GM12878 (cell line): Measurements from ENCODE around the gene SLC3A2. TPM values are rescaled to one million over a fixed set of nuclear protein-coding genes. Genes with fewer than 3 reads are reported as not detected.
A peak's percentile ranks its signal among the peaks of the same experiment; 100 is the strongest.

Source experiments
- BCL11A ChIP-seq: IDR thresholded peaks from 2 replicates; pipeline ENCODE4 v1.6.1; 2011; ENCODE audit warnings: low read depth, low read length
- ELK1 ChIP-seq: IDR thresholded peaks from 2 replicates; pipeline ENCODE4 v1.6.1; 2012; ENCODE audit warnings: low read depth, low read length, improper control_type of control experiment
- HSF1 ChIP-seq: fragments of 150-350 bp; IDR thresholded peaks from 2 replicates; pipeline ENCODE4 v1.6.1; 2014; ENCODE audit warnings: mild to moderate bottlenecking, low read depth, low read length
- KLF5 ChIP-seq: fragments of 450-650 bp; IDR thresholded peaks from 2 replicates; pipeline ENCODE4 v1.6.1; 2014; ENCODE audit warnings: mild to moderate bottlenecking; ENCODE audit not compliant: partially characterized antibody
- MTA2 ChIP-seq: fragments of 450-650 bp; IDR thresholded peaks from 2 replicates; pipeline ENCODE4 v1.6.1; 2016; ENCODE audit warnings: low read depth, mild to moderate bottlenecking, moderate library complexity
- NRF1 ChIP-seq: conservative IDR thresholded peaks from 2 replicates; pipeline ENCODE4 v1.6.1; 2011; ENCODE audit warnings: mild to moderate bottlenecking, low read depth, low read length, improper control_type of control experiment
- RAD21 ChIP-seq: IDR thresholded peaks from 2 replicates; pipeline ENCODE4 v1.6.1; 2011; ENCODE audit warnings: mild to moderate bottlenecking, low read depth, low read length, moderate library complexity; ENCODE audit not compliant: insufficient read depth
- SKIL ChIP-seq: fragments of 450-650 bp; IDR thresholded peaks from 2 replicates; pipeline ENCODE4 v1.6.1; 2017; ENCODE audit warnings: mild to moderate bottlenecking, low read depth, inconsistent platforms; ENCODE audit not compliant: poor library complexity, severe bottlenecking
- TCF12 ChIP-seq: IDR thresholded peaks from 2 replicates; pipeline ENCODE4 v1.6.1; 2011; ENCODE audit warnings: low read depth, mild to moderate bottlenecking, low read length
- ZBTB11 ChIP-seq: fragments of 450-650 bp; formaldehyde crosslinking; IDR thresholded peaks from 2 replicates; pipeline ENCODE4 v1.5.0; 2022; ENCODE audit warnings: mild to moderate bottlenecking, missing genetic modification characterization
- polyA plus RNA-seq, 11 experiments: library from polyadenylated mRNA; depleted of rRNA in 4 of 11; unstranded in 6 of 11; stranded (reverse) in 5 of 11; fragments of >200 nt; fragmentation: Nextera tagmentation in 4 of 11; fragmentation: Illumina TruSeq in 1 of 11; extraction: Ambion mirVana in 4 of 11; extraction: Trizol in 1 of 11; gene quantifications; 1 replicate in 1 of 11; 2 replicates in 10 of 11; pipeline versions ENCODE4 v1.2.1 to v1.2.3, GENCODE V29; 2011 to 2016; ENCODE audit warnings: inconsistent platforms in 2 of 11, missing spikeins in 2 of 11, low read depth in 1 of 11
- total RNA-seq, 4 experiments: library from RNA; depleted of rRNA in 3 of 4; stranded (reverse); fragments of >200 nt in 3 of 4; fragmentation: Illumina TruSeq in 1 of 4; extraction: Trizol in 1 of 4; gene quantifications; 2 replicates each; pipeline versions ENCODE4 v1.2.1 to v1.2.3, GENCODE V29; 2013 to 2021
- TF ChIP-seq, protein P1 (sequence below): fragments of 450-650 bp; IDR thresholded peaks from 2 replicates; pipeline ENCODE4 v1.6.1; 2017; ENCODE audit warnings: borderline replicate concordance
- TF ChIP-seq, protein P2 (sequence below): fragments of 450-650 bp; IDR thresholded peaks from 2 replicates; pipeline ENCODE4 v1.6.1; 2017; ENCODE audit warnings: mild to moderate bottlenecking, moderate library complexity

SLC3A2 gene
- total and polyA plus RNA-seq, 10 of the 15 experiments (the other 5 are each of a cell fraction or from before 2014, with no cell fraction given) = 6.9 to 158 (median 106) TPM

GRCh38 chr11:62880803-62881578 is at the start of gene SLC3A2 (continued):
- TF ChIP-seq ELK1 (no peak), HSF1 (no peak), TCF12 (peak; percentile 79; the same call in 1 of the 2 replicates), MTA2 (no peak), RAD21 (peak; percentile 58), ZBTB11 (CRISPR knock-in tag) (no peak), KLF5 (peak; percentile 75), NRF1 (no peak), SKIL (no peak), BCL11A (no peak)
- TF ChIP-seq, protein P1, sequence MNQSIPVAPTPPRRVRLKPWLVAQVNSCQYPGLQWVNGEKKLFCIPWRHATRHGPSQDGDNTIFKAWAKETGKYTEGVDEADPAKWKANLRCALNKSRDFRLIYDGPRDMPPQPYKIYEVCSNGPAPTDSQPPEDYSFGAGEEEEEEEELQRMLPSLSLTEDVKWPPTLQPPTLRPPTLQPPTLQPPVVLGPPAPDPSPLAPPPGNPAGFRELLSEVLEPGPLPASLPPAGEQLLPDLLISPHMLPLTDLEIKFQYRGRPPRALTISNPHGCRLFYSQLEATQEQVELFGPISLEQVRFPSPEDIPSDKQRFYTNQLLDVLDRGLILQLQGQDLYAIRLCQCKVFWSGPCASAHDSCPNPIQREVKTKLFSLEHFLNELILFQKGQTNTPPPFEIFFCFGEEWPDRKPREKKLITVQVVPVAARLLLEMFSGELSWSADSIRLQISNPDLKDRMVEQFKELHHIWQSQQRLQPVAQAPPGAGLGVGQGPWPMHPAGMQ = no peak
- TF ChIP-seq, protein P2, sequence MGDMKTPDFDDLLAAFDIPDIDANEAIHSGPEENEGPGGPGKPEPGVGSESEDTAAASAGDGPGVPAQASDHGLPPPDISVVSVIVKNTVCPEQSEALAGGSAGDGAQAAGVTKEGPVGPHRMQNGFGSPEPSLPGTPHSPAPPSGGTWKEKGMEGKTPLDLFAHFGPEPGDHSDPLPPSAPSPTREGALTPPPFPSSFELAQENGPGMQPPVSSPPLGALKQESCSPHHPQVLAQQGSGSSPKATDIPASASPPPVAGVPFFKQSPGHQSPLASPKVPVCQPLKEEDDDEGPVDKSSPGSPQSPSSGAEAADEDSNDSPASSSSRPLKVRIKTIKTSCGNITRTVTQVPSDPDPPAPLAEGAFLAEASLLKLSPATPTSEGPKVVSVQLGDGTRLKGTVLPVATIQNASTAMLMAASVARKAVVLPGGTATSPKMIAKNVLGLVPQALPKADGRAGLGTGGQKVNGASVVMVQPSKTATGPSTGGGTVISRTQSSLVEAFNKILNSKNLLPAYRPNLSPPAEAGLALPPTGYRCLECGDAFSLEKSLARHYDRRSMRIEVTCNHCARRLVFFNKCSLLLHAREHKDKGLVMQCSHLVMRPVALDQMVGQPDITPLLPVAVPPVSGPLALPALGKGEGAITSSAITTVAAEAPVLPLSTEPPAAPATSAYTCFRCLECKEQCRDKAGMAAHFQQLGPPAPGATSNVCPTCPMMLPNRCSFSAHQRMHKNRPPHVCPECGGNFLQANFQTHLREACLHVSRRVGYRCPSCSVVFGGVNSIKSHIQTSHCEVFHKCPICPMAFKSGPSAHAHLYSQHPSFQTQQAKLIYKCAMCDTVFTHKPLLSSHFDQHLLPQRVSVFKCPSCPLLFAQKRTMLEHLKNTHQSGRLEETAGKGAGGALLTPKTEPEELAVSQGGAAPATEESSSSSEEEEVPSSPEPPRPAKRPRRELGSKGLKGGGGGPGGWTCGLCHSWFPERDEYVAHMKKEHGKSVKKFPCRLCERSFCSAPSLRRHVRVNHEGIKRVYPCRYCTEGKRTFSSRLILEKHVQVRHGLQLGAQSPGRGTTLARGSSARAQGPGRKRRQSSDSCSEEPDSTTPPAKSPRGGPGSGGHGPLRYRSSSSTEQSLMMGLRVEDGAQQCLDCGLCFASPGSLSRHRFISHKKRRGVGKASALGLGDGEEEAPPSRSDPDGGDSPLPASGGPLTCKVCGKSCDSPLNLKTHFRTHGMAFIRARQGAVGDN = peak; percentile 26
